HG02798 (cell line): ENCODE measurements around the gene ARHGAP22.

ENCODE experiments used
- ATAC-seq: cut with Tn5 transposase; IDR thresholded peaks from one replicate; pipeline ENCODE4 v1.9.1; 2021; ENCODE audit warnings: mild to moderate bottlenecking; ENCODE audit not compliant: unreplicated experiment, poor library complexity

ARHGAP22 gene

GRCh38 chr10:48490571-48490940 is 114.3 kb downstream of the ARHGAP22 start:
- ATAC-seq = no peak

GRCh38 chr10:48489099-48489498 is 115.8 kb downstream of the ARHGAP22 start:
- no peak for ATAC-seq

GRCh38 chr10:48487244-48487643 is 117.6 kb downstream of the ARHGAP22 start:
- ATAC-seq = no peak

GRCh38 chr10:48485711-48486110 is 119.2 kb downstream of the ARHGAP22 start:
- ATAC-seq = no peak

GRCh38 chr10:48484911-48485310 is 120.0 kb downstream of the ARHGAP22 start:
- ATAC-seq = no peak

- ATAC-seq = no peak
These were observed 122.7 kb downstream of the ARHGAP22 start for GRCh38 chr10:48482207-48482606.

GRCh38 chr10:48481385-48481784 is 123.5 kb downstream of the ARHGAP22 start:
- no peak for ATAC-seq

GRCh38 chr10:48480397-48481374 is 124.2 kb downstream of the ARHGAP22 start:
- ATAC-seq = no peak

GRCh38 chr10:48478980-48479811 is 125.7 kb downstream of the ARHGAP22 start:
- no peak for ATAC-seq

- no peak for ATAC-seq
These were observed 126.4 kb downstream of the ARHGAP22 start for GRCh38 chr10:48478469-48478868.

- no peak for ATAC-seq
These were observed 127.3 kb downstream of the ARHGAP22 start for GRCh38 chr10:48477616-48478015.

- no peak for ATAC-seq
These were observed 127.7 kb downstream of the ARHGAP22 start for GRCh38 chr10:48477141-48477540.

- no peak for ATAC-seq
These were observed 128.4 kb downstream of the ARHGAP22 start for GRCh38 chr10:48476279-48476982.

GRCh38 chr10:48475943-48476278 is 129.0 kb downstream of the ARHGAP22 start:
- ATAC-seq = no peak

GRCh38 chr10:48474765-48475365 is 130.0 kb downstream of the ARHGAP22 start:
- no peak for ATAC-seq

- ATAC-seq = no peak
These were observed 131.2 kb downstream of the ARHGAP22 start for GRCh38 chr10:48473704-48474103.

- ATAC-seq = no peak
These were observed 132.3 kb downstream of the ARHGAP22 start for GRCh38 chr10:48472501-48473069.

GRCh38 chr10:48470893-48471805 is 133.7 kb downstream of the ARHGAP22 start:
- ATAC-seq = no peak
